HG02938 (cell line): ENCODE data around the gene POLR2J.
"Not testable (repeated sequence)": the region's sequence is repeated elsewhere in the genome, so short reads cannot be mapped to it uniquely, and the experiment has no call there.

Experiments used
- ATAC-seq: cut with Tn5 transposase; IDR thresholded peaks from one replicate; pipeline ENCODE4 v1.9.1; 2021; ENCODE audit warnings: mild to moderate bottlenecking, moderate library complexity; ENCODE audit not compliant: unreplicated experiment

The POLR2J gene

GRCh38 chr7:102467581-102468477, 10.9 kb downstream of the POLR2J start:
- no peak for ATAC-seq

DNA sequence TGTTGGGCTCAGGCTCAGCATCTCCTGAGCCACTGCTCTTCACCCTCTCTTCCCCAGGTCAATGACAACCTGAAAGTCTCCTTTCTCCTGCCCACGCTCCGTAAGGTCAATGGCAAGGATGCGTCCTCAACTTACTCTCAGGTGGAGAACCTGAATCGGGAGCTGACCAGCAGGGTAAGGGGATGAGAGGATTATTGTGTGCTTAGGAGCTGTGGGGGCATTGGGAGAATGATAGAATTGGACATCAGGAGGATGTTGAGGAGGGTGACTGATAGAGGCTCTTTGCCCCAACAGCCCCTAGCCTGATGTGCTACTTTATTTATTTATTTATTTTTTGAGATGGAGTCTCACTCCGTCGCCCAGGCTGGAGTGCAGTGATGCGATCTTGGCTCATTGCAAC, 12.6 kb downstream of the POLR2J start:
- ATAC-seq, result no peak

GRCh38 chr7:102464577-102465280, 14.0 kb downstream of the POLR2J start, which contains the start of the genes ALKBH4 and LRWD1:
Gene ALKBH4 (minus strand): TSS chr7:102464863. CDS start chr7:102464836, 27 bp downstream.
Gene LRWD1 (plus strand): TSS chr7:102464984. CDS start chr7:102465081, 97 bp downstream.
- ATAC-seq, result peak; percentile 77

GRCh38 chr7:102463841-102464576, 14.7 kb downstream of the POLR2J start:
- no peak for ATAC-seq

GRCh38 chr7:102460467-102460866, 18.3 kb downstream of the POLR2J start:
- no peak for ATAC-seq

GRCh38 chr7:102459221-102459844, 19.4 kb downstream of the POLR2J start:
- no peak for ATAC-seq

DNA sequence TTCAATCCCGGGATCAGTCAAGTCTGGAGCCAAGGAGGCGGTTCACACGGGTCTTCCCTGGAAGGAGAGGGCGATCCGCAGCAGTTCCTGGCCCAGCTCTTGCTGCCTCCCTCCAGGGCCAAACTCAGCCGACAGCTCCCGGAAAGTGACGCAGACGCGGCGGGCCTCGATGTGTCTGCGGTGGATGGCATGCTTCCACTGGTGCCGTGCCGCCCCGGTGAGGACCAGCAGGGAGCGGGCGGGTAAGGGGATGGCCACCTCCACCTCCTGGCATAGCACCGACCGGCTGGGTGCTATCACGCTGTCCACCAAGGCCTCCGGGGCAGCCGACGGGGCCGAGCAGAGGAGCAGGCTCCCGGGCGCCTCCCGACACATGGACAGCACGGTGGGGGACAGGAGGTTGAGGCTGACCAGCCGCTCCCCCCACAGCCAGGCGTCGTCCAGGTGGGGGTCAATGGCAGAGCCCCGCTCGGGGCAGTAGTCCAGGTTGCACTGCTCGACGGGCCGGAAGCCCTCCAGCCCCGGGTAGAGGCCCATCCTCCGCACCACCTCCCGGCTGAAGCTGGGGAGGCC, 21.3 kb downstream of the POLR2J start:
- ATAC-seq, result no peak

- no peak for ATAC-seq
Observed at GRCh38 chr7:102456327-102456726, 22.4 kb downstream of the POLR2J start.

DNA sequence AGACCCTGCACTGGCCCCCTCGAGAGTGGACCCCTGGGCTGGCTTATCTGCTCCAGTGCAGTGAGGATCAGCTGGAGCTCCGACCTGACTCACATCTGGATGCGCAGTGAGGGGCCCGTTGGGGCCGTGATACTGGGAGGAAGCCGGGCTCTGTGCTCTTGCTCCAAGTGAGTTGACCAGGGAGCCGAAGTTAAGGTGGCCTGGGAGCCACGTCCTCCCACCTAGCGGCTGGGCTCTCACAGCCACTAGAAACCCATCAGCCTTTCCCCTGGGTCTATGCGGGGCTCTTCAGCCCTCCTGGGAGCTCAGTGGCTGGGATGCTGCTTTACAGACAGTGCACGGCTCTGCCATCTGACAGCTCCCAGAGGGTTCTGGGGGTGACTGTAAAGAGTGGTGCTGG, 23.1 kb downstream of the POLR2J start:
- no peak for ATAC-seq

GRCh38 chr7:102454932-102455331, 23.8 kb downstream of the POLR2J start:
- ATAC-seq, result not testable (repeated sequence)

- ATAC-seq, result no peak
Observed at GRCh38 chr7:102454468-102454867, 24.3 kb downstream of the POLR2J start.

DNA sequence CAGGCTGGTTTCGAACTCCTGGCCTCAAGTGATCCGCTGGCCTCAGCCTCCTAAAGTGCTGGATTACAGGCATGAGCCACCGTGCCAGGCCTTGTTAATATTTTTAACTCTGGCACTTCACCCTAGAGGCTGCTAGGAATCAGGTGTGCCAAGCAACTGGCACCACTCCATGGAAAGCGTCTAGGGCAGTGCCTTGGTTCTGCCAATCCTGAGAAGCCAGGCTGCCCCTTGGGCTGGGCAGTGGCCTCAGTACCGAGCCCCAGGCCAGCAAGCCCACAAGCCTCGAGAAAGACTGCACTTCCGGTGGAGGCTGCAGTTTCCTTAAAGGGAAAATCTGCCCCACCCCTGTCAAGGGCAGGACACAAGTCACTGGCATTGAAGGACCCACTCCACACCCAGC, 25.4 kb downstream of the POLR2J start:
- ATAC-seq, result no peak

- ATAC-seq, result no peak
Observed at GRCh38 chr7:102452451-102452850, 26.3 kb downstream of the POLR2J start.

DNA sequence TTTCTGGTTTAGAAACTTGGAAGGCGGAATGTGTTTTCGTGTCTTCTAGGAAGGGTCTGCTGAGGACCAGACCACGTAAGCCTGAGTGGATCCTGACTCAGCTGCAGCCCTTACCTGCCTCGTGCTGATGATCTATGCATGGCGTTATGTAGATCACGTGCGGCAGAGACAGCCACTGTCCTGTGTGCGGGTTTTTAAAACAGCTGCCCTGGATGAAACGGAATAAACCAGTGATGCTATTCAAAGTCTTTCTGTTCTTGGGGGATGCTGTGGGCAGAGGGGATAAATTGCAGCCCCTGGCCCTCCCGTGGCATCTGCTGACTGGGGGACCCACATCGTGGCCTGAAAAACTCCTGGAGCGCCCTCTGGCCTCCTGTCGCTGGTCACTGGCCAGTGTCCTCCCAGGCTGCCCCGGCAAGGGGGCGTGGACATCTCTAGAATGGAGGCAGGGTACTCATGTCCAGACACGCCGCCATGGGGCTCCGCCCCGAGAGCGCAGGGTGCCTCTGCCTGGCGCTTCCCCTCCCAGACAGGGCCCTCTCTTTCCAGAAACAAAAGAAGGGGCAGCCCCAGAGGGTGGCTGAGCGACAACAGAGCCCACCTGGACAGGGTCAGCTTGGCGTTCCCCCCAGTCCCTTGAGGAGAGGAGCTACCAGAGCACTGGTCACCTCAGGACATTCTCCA, 27.2 kb downstream of the POLR2J start:
- no peak for ATAC-seq

- no peak for ATAC-seq
Observed at GRCh38 chr7:102450242-102450641, 28.5 kb downstream of the POLR2J start.

DNA sequence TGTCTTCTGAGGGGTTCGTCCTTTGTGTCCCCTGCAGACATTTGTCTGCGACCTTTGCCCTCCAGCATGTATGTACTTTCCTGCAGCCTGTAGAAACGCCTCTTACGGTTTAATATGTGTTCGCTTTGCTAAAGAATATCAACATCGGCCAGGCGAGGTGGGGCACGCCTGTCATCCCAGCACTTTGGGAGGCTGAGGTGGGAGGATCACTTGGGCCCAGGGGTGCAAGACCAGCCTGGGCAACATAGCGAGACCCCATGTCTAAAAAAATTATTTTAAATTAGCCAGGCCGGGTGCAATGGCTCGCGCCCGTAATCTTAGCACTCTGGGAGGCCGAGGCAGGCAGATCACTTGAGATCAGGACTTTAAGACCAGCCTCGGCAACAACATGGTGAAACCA, 29.6 kb downstream of the POLR2J start:
- no peak for ATAC-seq

DNA sequence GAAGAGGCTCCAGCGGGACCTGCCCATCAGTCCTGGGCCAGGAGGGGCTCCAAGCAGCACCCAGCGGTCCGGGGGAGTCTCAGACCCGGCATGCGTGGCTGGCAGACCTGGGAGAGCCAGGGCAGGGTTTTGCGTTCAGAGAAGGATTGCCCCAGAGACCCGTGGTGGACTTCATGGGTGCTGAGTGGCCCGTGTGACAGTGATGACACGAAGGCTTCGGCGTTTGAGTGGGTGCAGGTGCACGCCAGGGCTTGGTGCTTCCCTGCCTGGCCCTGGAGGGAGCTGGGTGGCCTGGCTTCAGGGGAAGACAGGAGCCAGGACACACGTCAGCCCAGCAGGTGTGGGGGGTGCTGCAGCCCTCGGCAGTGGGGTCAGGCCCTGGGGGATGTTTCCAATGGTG, 31.4 kb downstream of the POLR2J start:
- no peak for ATAC-seq

GRCh38 chr7:102446387-102447156, 32.1 kb downstream of the POLR2J start:
- ATAC-seq, result no peak

GRCh38 chr7:102445674-102446071, 33.0 kb downstream of the POLR2J start:
- ATAC-seq, result no peak
